Measurements from ENCODE around the gene SKI. TPM values are rescaled to one million over a fixed set of nuclear protein-coding genes. Genes with fewer than 3 reads are reported as not detected.

The SKI gene
- total and polyA plus RNA-seq, 2 donors (not counting 1 experiment from before 2014, with no cell fraction given): 14.9 to 74.9 TPM

DNA sequence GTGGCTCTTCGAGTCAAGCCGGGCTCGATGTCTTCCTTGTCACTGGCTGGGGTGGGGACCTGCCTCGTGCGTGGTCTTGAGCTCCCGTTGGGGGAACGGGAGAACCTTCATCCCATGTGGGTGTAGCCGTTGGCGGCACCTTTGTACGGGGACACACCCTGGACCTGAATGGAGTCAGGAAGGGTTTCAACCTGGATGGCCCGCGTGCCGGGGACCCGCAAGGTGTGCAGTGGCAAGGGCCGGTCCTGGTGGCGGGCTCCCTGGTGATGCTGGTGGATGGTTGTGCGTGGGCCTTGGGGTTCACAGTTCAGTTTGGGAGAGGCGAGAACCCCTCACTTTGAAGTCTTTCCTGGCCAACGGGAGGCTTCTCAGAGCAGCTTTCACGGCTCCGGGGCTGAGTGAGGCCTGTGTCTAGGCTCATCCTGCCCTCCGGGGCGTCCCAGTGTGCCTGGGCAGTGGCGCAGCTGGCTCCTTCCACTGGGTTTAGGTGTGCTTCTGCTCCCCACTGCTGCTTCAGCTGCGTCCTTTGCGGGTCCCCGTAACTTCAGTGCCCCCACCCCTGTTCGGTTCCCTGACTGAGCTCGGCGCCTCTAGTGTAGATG is 11.4 kb downstream of the SKI start:
- no peak overlapping the region for H3K4me3 Mint-ChIP-seq
- WGBS (ENCODE audit: insufficient coverage): 97% methylated on average over 30 of the region's 30 CpGs
- ChIA-PET POLR2A (no interaction called here), CTCF (interaction anchor here (1.6 kb wide), 1 partner anchor 21 kb away, joined by 3 read pairs; no protein-coding TSS in a partner anchor)
- ATAC-seq (ENCODE audit: low read depth) (no peak), DNase-seq (no peak)
- Histone ChIP-seq H3K27ac (ENCODE audit: low read length in 2 of 2) (no peak overlapping the region), H4K20me1 (ENCODE audit: control insufficient read depth, insufficient read depth, low read length, poor library complexity, severe bottlenecking) (peaks cover 100% of the 10 kb centered on the region), H3K4me2 (replicated peaks; ENCODE audit: low read depth, low read length, poor library complexity, severe bottlenecking) (no peak overlapping the region), H3K27me3 (replicated peaks in 1 of 4; ENCODE audit: control extremely low read depth in 1 of 4, control insufficient read depth in 3 of 4, insufficient read depth in 4 of 4, low read length in 3 of 4) (no peaks in the 10 kb centered on the region), H3K4me3 (ENCODE audit: control extremely low read depth in 1 of 5, extremely low read depth in 1 of 5, insufficient read depth in 1 of 5, low read depth in 2 of 5, low read length in 4 of 5) (no peak overlapping the region), H3K9ac (ENCODE audit: low read length) (no peak overlapping the region), H3K9me3 (ENCODE audit: control extremely low read depth in 1 of 3, control insufficient read depth in 2 of 3, insufficient read depth in 1 of 3, low read length in 2 of 3) (no peaks in the 10 kb centered on the region), H2AFZ (ENCODE audit: insufficient read depth, low read depth, low read length, poor library complexity, severe bottlenecking) (no peak overlapping the region), H3K36me3 (replicated peaks in 1 of 2; ENCODE audit: control extremely low read depth in 1 of 2, control insufficient read depth in 1 of 2, extremely low read depth in 1 of 2, insufficient read depth in 2 of 2, low read length in 1 of 2) (peaks cover 0 to 29% of the 10 kb centered on the region in 2 experiments), H3K4me1 (ENCODE audit: control insufficient read depth in 2 of 2, insufficient read depth in 2 of 2, low read length in 2 of 2) (peaks cover 26 to 55% of the 10 kb centered on the region in 2 donors), H3K79me2 (ENCODE audit: control insufficient read depth, insufficient read depth, low read length) (peaks cover 100% of the 10 kb centered on the region)
- no peak overlapping the region for H3K27ac Mint-ChIP-seq
- intact Hi-C loops (cut with micrococcal nuclease): no loop called here
- peaks cover 61% of the 10 kb centered on the region for H3K4me1 Mint-ChIP-seq
- no peaks in the 10 kb centered on the region for H3K27me3 Mint-ChIP-seq
- TF ChIP-seq, protein P1, sequence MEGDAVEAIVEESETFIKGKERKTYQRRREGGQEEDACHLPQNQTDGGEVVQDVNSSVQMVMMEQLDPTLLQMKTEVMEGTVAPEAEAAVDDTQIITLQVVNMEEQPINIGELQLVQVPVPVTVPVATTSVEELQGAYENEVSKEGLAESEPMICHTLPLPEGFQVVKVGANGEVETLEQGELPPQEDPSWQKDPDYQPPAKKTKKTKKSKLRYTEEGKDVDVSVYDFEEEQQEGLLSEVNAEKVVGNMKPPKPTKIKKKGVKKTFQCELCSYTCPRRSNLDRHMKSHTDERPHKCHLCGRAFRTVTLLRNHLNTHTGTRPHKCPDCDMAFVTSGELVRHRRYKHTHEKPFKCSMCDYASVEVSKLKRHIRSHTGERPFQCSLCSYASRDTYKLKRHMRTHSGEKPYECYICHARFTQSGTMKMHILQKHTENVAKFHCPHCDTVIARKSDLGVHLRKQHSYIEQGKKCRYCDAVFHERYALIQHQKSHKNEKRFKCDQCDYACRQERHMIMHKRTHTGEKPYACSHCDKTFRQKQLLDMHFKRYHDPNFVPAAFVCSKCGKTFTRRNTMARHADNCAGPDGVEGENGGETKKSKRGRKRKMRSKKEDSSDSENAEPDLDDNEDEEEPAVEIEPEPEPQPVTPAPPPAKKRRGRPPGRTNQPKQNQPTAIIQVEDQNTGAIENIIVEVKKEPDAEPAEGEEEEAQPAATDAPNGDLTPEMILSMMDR (IDR thresholded peaks at IDR 0.05): no peak
- no peak for TF ChIP-seq EZH2 (IDR thresholded peaks at IDR 0.05; ENCODE audit: borderline replicate concordance, insufficient read depth, low read depth, low read length, poor library complexity, severe bottlenecking)
- no peaks in the 10 kb centered on the region for H3K9me3 Mint-ChIP-seq (ENCODE audit: insufficient read depth)

Measured in B cell (primary cell).